Endodermal cell (in vitro differentiated cells): Measurements from ENCODE around the gene TLX1. TPM values are rescaled to one million over a fixed set of nuclear protein-coding genes. Genes with fewer than 3 reads are reported as not detected.

ENCODE experiments used
- DNase-seq: peaks from one replicate; pipeline ENCODE4 v3.0.0-alpha.2; 2017
- H3K27ac ChIP-seq: 2 replicates; pipeline ENCODE4 v1.5.1; 2013; ENCODE audit warnings: mild to moderate bottlenecking, low read depth, low read length, moderate library complexity
- H3K27me3 ChIP-seq: 2 replicates; pipeline ENCODE4 v1.6.1; 2013; ENCODE audit warnings: mild to moderate bottlenecking, low read length, moderate library complexity; ENCODE audit not compliant: insufficient read depth, control insufficient read depth, poor library complexity, severe bottlenecking
- H3K36me3 ChIP-seq: 2 replicates; pipeline ENCODE4 v1.7.0; 2013; ENCODE audit warnings: mild to moderate bottlenecking, low read length, moderate library complexity; ENCODE audit not compliant: control insufficient read depth, insufficient read depth
- H3K4me1 ChIP-seq: one replicate; pipeline ENCODE4 v1.7.0; 2013; ENCODE audit warnings: low read length; ENCODE audit not compliant: control insufficient read depth, insufficient read depth
- H3K4me3 ChIP-seq: 2 replicates; pipeline ENCODE4 v1.5.1; 2013; ENCODE audit warnings: mild to moderate bottlenecking, low read length, moderate library complexity
- H3K9ac ChIP-seq: 2 replicates; pipeline ENCODE4 v1.6.1; 2013; ENCODE audit warnings: mild to moderate bottlenecking, low read length, moderate library complexity; ENCODE audit not compliant: poor library complexity, severe bottlenecking; ENCODE audit errors: extremely low read depth
- H3K9me3 ChIP-seq: 2 replicates; pipeline ENCODE4 v1.6.1; 2013; ENCODE audit warnings: mild to moderate bottlenecking, low read length, moderate library complexity; ENCODE audit not compliant: control insufficient read depth
- H3K27ac Mint-ChIP-seq: 2 replicates; pipeline ENCODE4 v1.8.0; 2020; ENCODE audit warnings: mixed read lengths
- H3K27me3 Mint-ChIP-seq: 2 replicates; pipeline ENCODE4 v1.8.0; 2021; ENCODE audit warnings: mild to moderate bottlenecking, mixed read lengths; ENCODE audit not compliant: insufficient read depth
- H3K36me3 Mint-ChIP-seq: 2 replicates; pipeline ENCODE4 v1.8.0; 2020; ENCODE audit warnings: low read depth, mixed read lengths
- H3K4me1 Mint-ChIP-seq: 2 replicates; pipeline ENCODE4 v1.8.0; 2020; ENCODE audit warnings: mixed read lengths
- H3K4me3 Mint-ChIP-seq: 2 replicates; pipeline ENCODE4 v1.8.0; 2020; ENCODE audit warnings: mild to moderate bottlenecking, moderate library complexity, mixed read lengths
- H3K9me3 Mint-ChIP-seq: 2 replicates; pipeline ENCODE4 v1.8.0; 2020; ENCODE audit warnings: mild to moderate bottlenecking, mixed read lengths
- CTCF ChIP-seq: fragments of 200-600 bp; sonication (generic); conservative IDR thresholded peaks from 2 replicates; pipeline ENCODE4 v1.5.0; 2021; ENCODE audit warnings: antibody characterized with exemption, mild to moderate bottlenecking
- WGBS, 2 experiments: methylation state at CpG; one replicate each; pipeline versions ENCODE4 v1.1.5 to v1.1.7; 2013; ENCODE audit warnings: missing lambda C conversion rate in 2 of 2, mixed read lengths in 1 of 2; ENCODE audit not compliant: insufficient coverage in 1 of 2, insufficient read length in 1 of 2; 5-methylcytosine and 5-hydroxymethylcytosine counted together
- total RNA-seq, 2 donors: library from RNA; stranded (reverse); fragmentation: NEBNext Ultra II Directional in 1 of 2; extraction: Animal tissue kit (Norgen Biotek cat#: 25700) in 1 of 2; gene quantifications; 2 replicates in 1 of 2; 3 replicates in 1 of 2; pipeline ENCODE4 v1.2.1, GENCODE V29; 2021

TLX1 gene
- total RNA-seq, 2 donors from 2014 or later, result not detected

DNA sequence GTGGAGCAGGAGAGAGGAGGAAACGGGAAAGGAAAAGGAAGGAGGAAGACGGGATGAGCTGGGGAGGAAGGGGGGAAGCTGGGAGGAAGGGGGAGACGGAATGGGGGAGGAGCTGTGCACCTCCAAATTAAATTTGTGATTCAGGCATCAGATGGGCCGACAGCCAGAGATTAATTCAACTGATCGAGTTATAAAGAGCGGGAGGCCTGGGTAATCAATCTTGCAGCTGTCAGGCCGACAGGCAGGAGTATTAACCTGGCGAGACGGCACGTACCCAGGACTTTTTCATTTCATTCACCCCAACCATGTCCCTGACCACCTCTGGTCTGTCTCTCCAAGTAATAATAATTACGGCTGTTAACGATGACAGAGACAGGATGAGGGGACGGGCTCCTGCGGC is 43.1 kb upstream of the TLX1 start:
- Histone ChIP-seq H3K27me3 (peaks cover 77% of the 10 kb centered on the region), H3K27ac (no peak overlapping the region), H3K9ac (no peak overlapping the region), H3K4me1 (no peaks in the 10 kb centered on the region), H3K4me3 (no peak overlapping the region), H3K9me3 (no peaks in the 10 kb centered on the region), H3K36me3 (no peaks in the 10 kb centered on the region)
- DNase-seq, result no peak
- no peak overlapping the region for H3K4me3 Mint-ChIP-seq
- H3K4me1 Mint-ChIP-seq, result peaks cover 4% of the 10 kb centered on the region
- H3K36me3 Mint-ChIP-seq, result no peaks in the 10 kb centered on the region
- 86 to 89% methylated on average over 14 of the region's 14 CpGs for WGBS, 2 experiments
- no peaks in the 10 kb centered on the region for H3K9me3 Mint-ChIP-seq
- no peak for TF ChIP-seq CTCF
- H3K27me3 Mint-ChIP-seq, result peaks cover 70% of the 10 kb centered on the region
- H3K27ac Mint-ChIP-seq, result no peak overlapping the region

DNA sequence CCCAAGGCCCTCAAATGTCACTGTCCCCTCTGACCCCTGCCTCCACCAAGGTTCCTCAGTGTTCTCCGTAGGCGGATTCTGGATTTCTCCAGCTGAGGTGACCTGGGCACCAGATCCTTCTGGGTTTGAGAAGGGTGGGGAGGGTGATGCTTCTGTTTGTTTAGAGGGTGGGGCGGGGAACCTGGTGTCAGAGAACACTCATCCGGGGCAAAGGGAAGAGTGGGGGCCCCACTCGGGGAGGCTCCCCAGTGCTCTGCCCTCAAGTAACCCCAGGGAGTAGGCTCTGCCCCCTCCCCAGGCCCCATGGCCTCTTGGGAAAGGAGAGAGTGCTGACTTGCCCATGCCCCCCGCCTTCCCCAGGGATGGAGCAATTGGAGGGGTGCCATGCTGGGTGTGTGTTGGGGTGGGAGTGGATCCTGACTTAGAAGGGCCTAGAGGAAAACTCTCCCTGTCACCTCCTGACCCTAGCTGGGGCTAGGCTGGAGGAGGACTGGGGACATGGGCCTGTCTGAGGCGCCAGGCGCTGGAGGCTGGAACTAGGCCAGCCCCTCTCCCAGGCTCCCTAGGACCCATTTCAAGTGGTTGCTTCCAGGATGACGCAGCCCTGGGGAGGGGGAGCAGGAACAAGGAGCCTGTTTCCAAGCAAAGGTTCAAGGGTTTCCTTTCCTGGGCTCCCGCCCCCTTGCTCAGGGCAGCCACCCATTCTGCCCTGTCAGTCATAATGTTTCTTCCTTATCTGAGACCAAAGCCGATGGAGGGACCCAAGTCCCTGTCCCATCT is 41.4 kb upstream of the TLX1 start:
- Histone ChIP-seq H3K9me3 (no peaks in the 10 kb centered on the region), H3K36me3 (no peaks in the 10 kb centered on the region), H3K4me1 (peaks cover 2% of the 10 kb centered on the region), H3K9ac (no peak overlapping the region), H3K4me3 (no peak overlapping the region), H3K27ac (no peak overlapping the region), H3K27me3 (peaks cover 59% of the 10 kb centered on the region)
- no peak overlapping the region for H3K4me3 Mint-ChIP-seq
- TF ChIP-seq CTCF, result no peak
- WGBS, 2 experiments, result 80 to 87% methylated on average over 1 to 11 of the region's 11 CpGs
- no peaks in the 10 kb centered on the region for H3K36me3 Mint-ChIP-seq
- H3K9me3 Mint-ChIP-seq, result no peaks in the 10 kb centered on the region
- H3K4me1 Mint-ChIP-seq, result peaks cover 5% of the 10 kb centered on the region
- no peak overlapping the region for H3K27ac Mint-ChIP-seq
- peaks cover 58% of the 10 kb centered on the region for H3K27me3 Mint-ChIP-seq
- DNase-seq, result no peak

GRCh38 chr10:101090597-101090996 is 40.5 kb upstream of the TLX1 start:
- Mint-ChIP-seq H3K36me3 (no peaks in the 10 kb centered on the region), H3K4me3 (no peak overlapping the region), H3K27me3 (peaks cover 50% of the 10 kb centered on the region), H3K27ac (no peak overlapping the region), H3K9me3 (no peaks in the 10 kb centered on the region), H3K4me1 (peaks cover 5% of the 10 kb centered on the region)
- 83 to 96% methylated on average over 1 to 4 of the region's 5 CpGs for WGBS, 2 experiments
- Histone ChIP-seq H3K9ac (no peak overlapping the region), H3K4me3 (no peak overlapping the region), H3K4me1 (peaks cover 2% of the 10 kb centered on the region), H3K27ac (no peak overlapping the region), H3K36me3 (no peaks in the 10 kb centered on the region), H3K9me3 (no peaks in the 10 kb centered on the region), H3K27me3 (peaks cover 51% of the 10 kb centered on the region)
- TF ChIP-seq CTCF, result no peak
- no peak for DNase-seq
